ENCODE measurements around the gene PLCXD3.

PLCXD3 gene, protein sequence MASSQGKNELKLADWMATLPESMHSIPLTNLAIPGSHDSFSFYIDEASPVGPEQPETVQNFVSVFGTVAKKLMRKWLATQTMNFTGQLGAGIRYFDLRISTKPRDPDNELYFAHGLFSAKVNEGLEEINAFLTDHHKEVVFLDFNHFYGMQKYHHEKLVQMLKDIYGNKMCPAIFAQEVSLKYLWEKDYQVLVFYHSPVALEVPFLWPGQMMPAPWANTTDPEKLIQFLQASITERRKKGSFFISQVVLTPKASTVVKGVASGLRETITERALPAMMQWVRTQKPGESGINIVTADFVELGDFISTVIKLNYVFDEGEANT

DNA sequence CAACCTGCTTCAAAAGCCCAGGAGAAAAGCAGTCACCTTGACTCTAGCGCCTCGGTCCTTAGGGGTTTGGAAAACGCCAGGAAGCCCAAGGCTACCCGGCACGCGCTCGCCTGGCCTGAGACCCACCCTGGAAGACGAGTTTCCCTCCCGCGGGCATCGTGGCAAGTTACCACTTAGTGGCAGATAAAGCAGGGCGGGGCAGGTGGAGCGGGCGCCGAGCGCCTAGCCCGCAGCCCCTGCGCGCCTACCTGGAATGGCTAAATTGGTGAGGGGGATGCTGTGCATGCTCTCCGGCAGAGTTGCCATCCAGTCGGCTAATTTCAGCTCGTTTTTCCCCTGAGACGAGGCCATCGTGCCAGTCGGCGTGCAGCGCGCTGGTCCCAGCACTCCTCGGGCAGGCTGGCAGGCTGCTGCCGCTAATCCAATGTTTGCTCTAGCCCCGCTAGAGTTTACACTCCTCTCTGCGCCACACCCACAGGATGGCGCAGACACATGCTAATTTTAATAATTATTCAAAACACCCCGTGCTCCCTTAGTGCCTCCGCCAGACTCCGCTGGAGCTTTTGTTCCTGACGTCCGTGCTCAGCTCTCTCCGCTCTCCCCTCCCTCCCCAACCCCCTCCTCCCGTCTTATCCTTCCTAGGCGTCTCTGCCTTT is at the start of gene PLCXD3:
Gene PLCXD3, minus strand, starts transcription at position 426 of the 656 bp plus-strand sequence. Its CDS starts 75 bp downstream, at position 351.
- Histone ChIP-seq H3K4me1 (ENCODE audit: control insufficient read depth, insufficient read depth, low read length) (no peaks in the 10 kb centered on the region), H3K36me3 (ENCODE audit: control insufficient read depth, insufficient read depth, low read length) (no peaks in the 10 kb centered on the region), H3K27me3 (ENCODE audit: control insufficient read depth, insufficient read depth, low read length) (peaks cover 53% of the 10 kb centered on the region), H3K9me3 (ENCODE audit: control insufficient read depth, insufficient read depth, low read depth, low read length) (no peaks in the 10 kb centered on the region), H3K9ac (ENCODE audit: low read length) (peak within 1 kb of the TSS; percentile 15), H3K4me3 (ENCODE audit: low read depth, low read length) (peak within 1 kb of the TSS; percentile 70), H3K27ac (ENCODE audit: low read depth, low read length) (no peak within 1 kb of the TSS)

DNA sequence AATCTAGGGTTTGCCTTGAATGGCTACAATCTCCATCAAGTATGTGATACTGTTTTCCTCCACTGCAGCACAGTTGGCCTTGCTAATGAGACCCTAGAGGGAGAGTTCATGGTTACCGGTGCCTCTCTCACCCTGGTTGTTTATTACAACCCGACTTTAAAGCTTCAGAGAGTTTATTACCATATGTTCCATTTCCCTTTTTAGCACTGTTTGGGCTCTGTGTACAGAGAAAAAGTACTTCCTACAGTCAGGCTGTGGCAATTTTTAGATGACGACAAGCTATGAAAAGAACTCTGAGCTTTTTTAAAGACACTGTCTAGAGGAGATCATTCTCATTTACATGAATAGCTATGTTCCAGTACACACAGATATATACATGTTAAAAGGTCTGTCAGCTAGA is 48.8 kb upstream of the PLCXD3 start:
- Histone ChIP-seq H3K36me3 (ENCODE audit: control insufficient read depth, insufficient read depth, low read length) (no peaks in the 10 kb centered on the region), H3K4me1 (ENCODE audit: control insufficient read depth, insufficient read depth, low read length) (no peaks in the 10 kb centered on the region), H3K27ac (ENCODE audit: low read depth, low read length) (no peak overlapping the region), H3K27me3 (ENCODE audit: control insufficient read depth, insufficient read depth, low read length) (no peaks in the 10 kb centered on the region), H3K4me3 (ENCODE audit: low read depth, low read length) (no peak overlapping the region), H3K9ac (ENCODE audit: low read length) (no peak overlapping the region), H3K9me3 (ENCODE audit: control insufficient read depth, insufficient read depth, low read depth, low read length) (no peaks in the 10 kb centered on the region)

DNA sequence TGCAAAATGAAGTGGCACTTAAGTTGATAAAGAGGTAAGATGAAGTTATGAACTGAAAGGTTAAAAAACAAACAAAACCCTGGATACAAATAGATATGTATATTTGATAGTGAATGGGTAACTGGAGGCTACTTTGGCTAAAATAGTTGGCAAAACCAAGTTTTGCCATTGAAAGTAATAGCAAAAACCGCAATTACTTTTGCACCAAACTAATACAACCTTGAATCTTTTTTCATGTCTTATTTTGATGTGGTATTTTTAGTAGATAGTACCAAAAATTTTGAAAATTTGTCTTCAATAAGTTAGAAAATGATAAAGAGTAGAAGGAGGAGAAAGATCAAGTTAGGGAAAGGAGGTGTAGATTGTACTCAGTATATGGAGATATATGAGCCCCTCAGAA is 47.9 kb upstream of the PLCXD3 start:
- Histone ChIP-seq H3K4me3 (ENCODE audit: low read depth, low read length) (no peak overlapping the region), H3K36me3 (ENCODE audit: control insufficient read depth, insufficient read depth, low read length) (no peaks in the 10 kb centered on the region)

DNA sequence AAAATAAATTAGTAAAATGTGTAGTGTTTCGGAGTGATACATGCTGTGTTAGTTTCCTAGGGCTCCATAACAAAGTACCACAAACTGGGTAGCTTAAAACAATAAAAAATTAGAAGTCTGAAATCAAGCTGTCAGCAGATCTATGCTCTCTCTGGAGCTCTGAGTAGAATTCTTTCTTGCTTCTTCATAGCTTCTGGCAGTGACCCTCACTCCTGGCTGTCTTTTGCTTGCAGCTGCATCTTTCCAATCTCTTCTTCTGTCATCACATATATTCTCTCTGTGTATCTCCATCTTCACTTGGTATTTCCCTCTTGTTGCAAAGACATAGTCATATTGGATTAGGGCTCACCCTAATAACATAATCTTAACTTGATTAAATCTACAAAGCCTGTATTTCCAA is 37.6 kb upstream of the PLCXD3 start:
- Histone ChIP-seq H3K4me1 (ENCODE audit: control insufficient read depth, insufficient read depth, low read length) (no peaks in the 10 kb centered on the region), H3K27me3 (ENCODE audit: control insufficient read depth, insufficient read depth, low read length) (no peaks in the 10 kb centered on the region), H3K9ac (ENCODE audit: low read length) (no peak overlapping the region), H3K4me3 (ENCODE audit: low read depth, low read length) (no peak overlapping the region), H3K9me3 (ENCODE audit: control insufficient read depth, insufficient read depth, low read depth, low read length) (0 out of 2 replicates have a peak, but pooled peaks cover 4% of the 10 kb centered on the region), H3K27ac (ENCODE audit: low read depth, low read length) (no peak overlapping the region), H3K36me3 (ENCODE audit: control insufficient read depth, insufficient read depth, low read length) (no peaks in the 10 kb centered on the region)

More for the DNA sequence above, 47.9 kb upstream of the PLCXD3 start:
- Histone ChIP-seq H3K4me1 (ENCODE audit: control insufficient read depth, insufficient read depth, low read length) (no peaks in the 10 kb centered on the region), H3K27ac (ENCODE audit: low read depth, low read length) (no peak overlapping the region), H3K9ac (ENCODE audit: low read length) (no peak overlapping the region), H3K27me3 (ENCODE audit: control insufficient read depth, insufficient read depth, low read length) (no peaks in the 10 kb centered on the region), H3K9me3 (ENCODE audit: control insufficient read depth, insufficient read depth, low read depth, low read length) (no peaks in the 10 kb centered on the region)

DNA sequence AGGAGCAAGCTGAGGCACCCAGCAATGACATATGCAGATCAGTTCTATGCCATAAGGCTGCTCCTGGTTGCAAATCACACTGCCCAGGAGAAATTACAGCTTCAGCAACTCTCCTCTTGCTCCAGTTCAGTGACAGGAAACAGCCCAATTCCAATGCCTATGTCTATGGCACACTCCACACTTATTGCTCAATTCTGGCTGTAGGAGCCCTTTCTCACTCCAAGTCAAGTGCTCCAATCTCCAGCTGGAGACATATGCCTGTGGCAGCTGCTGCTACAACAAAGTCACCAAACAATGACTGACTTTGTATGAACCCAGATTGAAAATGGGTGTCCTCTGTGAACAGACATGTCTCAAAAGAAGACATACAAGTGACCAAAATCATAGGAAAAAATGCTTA is 31.8 kb upstream of the PLCXD3 start:
- no peak overlapping the region for H3K4me3 ChIP-seq (ENCODE audit: low read depth, low read length)
- H3K4me1 ChIP-seq (ENCODE audit: control insufficient read depth, insufficient read depth, low read length): no peaks in the 10 kb centered on the region
- H3K27ac ChIP-seq (ENCODE audit: low read depth, low read length): no peak overlapping the region
- no peak overlapping the region for H3K9ac ChIP-seq (ENCODE audit: low read length)
- no peaks in the 10 kb centered on the region for H3K27me3 ChIP-seq (ENCODE audit: control insufficient read depth, insufficient read depth, low read length)
- H3K36me3 ChIP-seq (ENCODE audit: control insufficient read depth, insufficient read depth, low read length): no peaks in the 10 kb centered on the region
- 0 out of 2 replicates have a peak, but pooled peaks cover under 1% of the 10 kb centered on the region for H3K9me3 ChIP-seq (ENCODE audit: control insufficient read depth, insufficient read depth, low read depth, low read length)

DNA sequence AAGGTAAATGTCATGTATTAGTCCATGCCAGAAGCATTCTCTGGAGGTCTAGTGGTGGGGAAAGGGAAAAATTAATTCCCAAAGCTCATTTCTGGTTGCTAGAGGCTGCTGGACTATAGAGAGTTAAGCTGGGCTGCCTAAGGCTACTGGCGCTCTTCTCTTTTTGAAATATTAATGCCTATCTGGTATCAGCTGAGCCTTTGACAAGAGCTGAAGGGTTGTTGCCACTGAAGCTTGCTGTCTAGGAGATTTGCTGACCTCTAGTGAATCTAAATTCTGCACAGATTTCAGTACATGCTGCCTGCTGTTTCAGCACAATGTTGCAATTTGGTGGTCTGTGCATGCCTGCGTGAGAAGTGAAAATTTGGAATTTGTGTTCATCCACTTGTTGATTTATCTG is 29.1 kb upstream of the PLCXD3 start:
- H3K9me3 ChIP-seq (ENCODE audit: control insufficient read depth, insufficient read depth, low read depth, low read length): 0 out of 2 replicates have a peak, but pooled peaks cover 3% of the 10 kb centered on the region
- H3K27me3 ChIP-seq (ENCODE audit: control insufficient read depth, insufficient read depth, low read length): no peaks in the 10 kb centered on the region
- no peak overlapping the region for H3K9ac ChIP-seq (ENCODE audit: low read length)
- no peak overlapping the region for H3K27ac ChIP-seq (ENCODE audit: low read depth, low read length)
- no peaks in the 10 kb centered on the region for H3K36me3 ChIP-seq (ENCODE audit: control insufficient read depth, insufficient read depth, low read length)
- no peaks in the 10 kb centered on the region for H3K4me1 ChIP-seq (ENCODE audit: control insufficient read depth, insufficient read depth, low read length)
- no peak overlapping the region for H3K4me3 ChIP-seq (ENCODE audit: low read depth, low read length)

DNA sequence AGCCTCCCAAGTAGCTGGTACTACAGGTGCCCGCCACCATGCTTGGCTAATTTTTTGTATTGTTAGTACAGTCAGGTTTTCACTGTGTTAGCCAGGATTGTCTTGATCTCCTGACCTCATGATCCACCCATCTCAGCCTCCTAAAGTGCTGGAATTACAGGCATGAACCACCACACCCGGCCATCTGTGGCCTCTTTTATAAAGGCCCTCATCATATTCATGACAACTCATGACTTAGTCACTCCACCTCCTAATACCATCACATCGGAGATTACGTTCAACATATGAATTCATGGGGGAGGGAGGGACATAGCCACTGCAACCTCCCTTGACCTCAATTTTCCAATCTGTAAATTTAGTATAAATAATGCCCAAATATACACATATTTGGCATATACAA is 27.2 kb upstream of the PLCXD3 start:
- Histone ChIP-seq H3K4me3 (ENCODE audit: low read depth, low read length) (no peak overlapping the region), H3K27ac (ENCODE audit: low read depth, low read length) (no peak overlapping the region), H3K36me3 (ENCODE audit: control insufficient read depth, insufficient read depth, low read length) (no peaks in the 10 kb centered on the region), H3K27me3 (ENCODE audit: control insufficient read depth, insufficient read depth, low read length) (no peaks in the 10 kb centered on the region), H3K9me3 (ENCODE audit: control insufficient read depth, insufficient read depth, low read depth, low read length) (0 out of 2 replicates have a peak, but pooled peaks cover 3% of the 10 kb centered on the region), H3K4me1 (ENCODE audit: control insufficient read depth, insufficient read depth, low read length) (no peaks in the 10 kb centered on the region), H3K9ac (ENCODE audit: low read length) (no peak overlapping the region)

DNA sequence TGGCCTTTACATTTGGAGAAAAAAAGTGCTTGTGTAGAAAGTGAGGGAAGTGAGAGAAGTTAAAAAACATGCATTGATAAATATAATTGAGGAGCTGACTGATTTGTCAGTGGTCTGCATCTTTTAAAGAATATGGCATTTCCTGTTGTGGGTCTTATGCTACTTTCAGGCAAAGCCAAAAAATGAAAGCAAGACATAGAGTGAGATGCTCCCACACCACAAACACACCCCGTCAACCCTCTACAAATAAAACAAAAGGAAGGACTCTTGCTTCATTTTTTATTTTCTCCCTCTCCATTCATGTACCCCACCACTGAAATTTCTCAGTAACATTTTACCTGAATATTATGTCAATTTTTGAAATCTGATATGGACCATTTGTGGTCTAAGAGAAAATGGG is 22.1 kb upstream of the PLCXD3 start:
- Histone ChIP-seq H3K4me1 (ENCODE audit: control insufficient read depth, insufficient read depth, low read length) (no peaks in the 10 kb centered on the region), H3K4me3 (ENCODE audit: low read depth, low read length) (no peak overlapping the region), H3K27ac (ENCODE audit: low read depth, low read length) (no peak overlapping the region), H3K36me3 (ENCODE audit: control insufficient read depth, insufficient read depth, low read length) (no peaks in the 10 kb centered on the region), H3K9ac (ENCODE audit: low read length) (no peak overlapping the region), H3K9me3 (ENCODE audit: control insufficient read depth, insufficient read depth, low read depth, low read length) (0 out of 2 replicates have a peak, but pooled peaks cover 3% of the 10 kb centered on the region), H3K27me3 (ENCODE audit: control insufficient read depth, insufficient read depth, low read length) (no peaks in the 10 kb centered on the region)

DNA sequence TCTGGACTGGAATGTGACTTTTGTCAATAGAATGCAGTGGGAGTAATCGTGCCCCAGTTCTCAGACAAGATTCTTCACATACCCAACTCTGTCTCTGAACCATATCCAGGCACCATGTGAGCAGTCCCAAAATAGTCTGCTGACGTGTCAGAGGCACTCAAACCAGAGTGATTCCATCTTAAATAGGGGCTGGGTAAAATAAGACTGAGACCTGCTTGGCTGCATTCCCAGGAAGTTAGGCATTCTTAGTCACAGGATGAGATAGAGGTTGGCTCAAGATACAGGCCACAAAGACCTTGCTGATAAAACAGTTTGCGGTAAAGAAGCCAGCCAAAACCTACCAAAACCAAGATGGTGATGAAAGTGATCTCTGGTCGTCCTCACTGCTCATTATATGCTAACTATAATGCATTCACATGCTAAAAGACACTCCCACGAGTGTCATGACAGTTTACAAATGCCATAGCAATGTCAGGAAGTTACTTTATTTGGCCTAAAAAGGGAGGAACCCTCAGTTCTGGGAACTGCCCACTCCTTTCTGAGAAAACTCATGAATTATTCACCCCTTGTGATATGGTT is 16.9 kb upstream of the PLCXD3 start:
- H3K27me3 ChIP-seq (ENCODE audit: control insufficient read depth, insufficient read depth, low read length): no peaks in the 10 kb centered on the region
- H3K27ac ChIP-seq (ENCODE audit: low read depth, low read length): no peak overlapping the region
- 0 out of 2 replicates have a peak, but pooled peaks cover 4% of the 10 kb centered on the region for H3K4me1 ChIP-seq (ENCODE audit: control insufficient read depth, insufficient read depth, low read length)
- H3K4me3 ChIP-seq (ENCODE audit: low read depth, low read length): no peak overlapping the region
- H3K9ac ChIP-seq (ENCODE audit: low read length): no peak overlapping the region
- H3K36me3 ChIP-seq (ENCODE audit: control insufficient read depth, insufficient read depth, low read length): no peaks in the 10 kb centered on the region
- no peaks in the 10 kb centered on the region for H3K9me3 ChIP-seq (ENCODE audit: control insufficient read depth, insufficient read depth, low read depth, low read length)

DNA sequence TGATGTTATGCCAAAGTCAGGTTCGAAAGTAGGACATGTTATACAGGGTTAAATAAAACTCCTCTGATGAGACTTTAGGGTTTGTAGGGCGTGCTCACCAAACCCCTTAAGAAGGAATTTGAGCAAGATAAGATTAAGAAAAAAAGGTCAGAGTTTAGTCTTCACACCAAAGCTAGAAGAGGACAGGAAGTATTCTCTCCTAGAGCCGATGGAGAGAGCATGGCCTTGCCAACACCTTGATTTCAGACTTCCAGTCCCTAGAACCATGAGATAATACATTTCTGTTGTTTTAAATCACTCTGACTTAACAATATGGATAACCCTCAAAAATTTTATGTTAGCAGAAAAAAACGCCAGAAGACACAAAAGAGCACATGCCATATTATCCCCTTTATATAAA is 16.3 kb upstream of the PLCXD3 start:
- no peaks in the 10 kb centered on the region for H3K36me3 ChIP-seq (ENCODE audit: control insufficient read depth, insufficient read depth, low read length)
- H3K9ac ChIP-seq (ENCODE audit: low read length): no peak overlapping the region
- H3K27ac ChIP-seq (ENCODE audit: low read depth, low read length): no peak overlapping the region

DNA sequence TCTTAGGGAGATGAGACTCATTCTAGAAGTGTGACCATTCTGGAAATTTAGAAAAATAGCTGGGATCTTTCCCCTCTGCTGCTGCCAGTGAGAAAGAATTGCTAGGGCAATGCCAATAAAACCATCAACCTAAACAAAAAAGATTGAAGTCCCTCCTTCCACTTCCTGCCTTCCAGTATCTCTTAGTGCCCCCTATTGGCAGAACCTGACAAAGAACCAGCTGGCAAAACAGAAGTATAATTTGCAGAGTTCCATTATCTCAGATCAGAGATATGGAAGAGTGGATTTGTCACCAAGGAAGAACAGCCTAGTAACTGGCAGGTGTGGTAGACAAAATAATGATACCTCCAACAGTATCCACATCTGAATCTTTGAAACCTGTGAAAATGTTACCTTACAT is 13.8 kb upstream of the PLCXD3 start:
- no peaks in the 10 kb centered on the region for H3K36me3 ChIP-seq (ENCODE audit: control insufficient read depth, insufficient read depth, low read length)
- no peaks in the 10 kb centered on the region for H3K9me3 ChIP-seq (ENCODE audit: control insufficient read depth, insufficient read depth, low read depth, low read length)
- 0 out of 2 replicates have a peak, but pooled peaks cover 4% of the 10 kb centered on the region for H3K4me1 ChIP-seq (ENCODE audit: control insufficient read depth, insufficient read depth, low read length)
- H3K27me3 ChIP-seq (ENCODE audit: control insufficient read depth, insufficient read depth, low read length): no peaks in the 10 kb centered on the region
- no peak overlapping the region for H3K27ac ChIP-seq (ENCODE audit: low read depth, low read length)
- H3K4me3 ChIP-seq (ENCODE audit: low read depth, low read length): no peak overlapping the region
- H3K9ac ChIP-seq (ENCODE audit: low read length): no peak overlapping the region

More for the DNA sequence above, 16.3 kb upstream of the PLCXD3 start:
- Histone ChIP-seq H3K9me3 (ENCODE audit: control insufficient read depth, insufficient read depth, low read depth, low read length) (no peaks in the 10 kb centered on the region), H3K4me3 (ENCODE audit: low read depth, low read length) (no peak overlapping the region), H3K27me3 (ENCODE audit: control insufficient read depth, insufficient read depth, low read length) (no peaks in the 10 kb centered on the region), H3K4me1 (ENCODE audit: control insufficient read depth, insufficient read depth, low read length) (0 out of 2 replicates have a peak, but pooled peaks cover 4% of the 10 kb centered on the region)

Measured in HUES6 (cell line).